Loucy (cell line): ENCODE data around the gene LOXL1.

Experiments used
- H2AFZ ChIP-seq: fragments of 200-600 bp; sonication (generic); 2 replicates; pipeline ENCODE4 v1.6.0; 2016; ENCODE audit warnings: antibody characterized with exemption, mild to moderate bottlenecking, low read length, moderate library complexity
- H3F3A ChIP-seq: fragments of 200-600 bp; 2 replicates; pipeline ENCODE4 v1.6.0; 2016; ENCODE audit warnings: antibody characterized with exemption, low read depth, mild to moderate bottlenecking
- H3K27me3 ChIP-seq: fragments of 200-600 bp; sonication (generic); 2 replicates; pipeline ENCODE4 v1.6.1; 2014; ENCODE audit warnings: low read length, mild to moderate bottlenecking; ENCODE audit not compliant: insufficient read depth, poor library complexity, severe bottlenecking
- H3K36me3 ChIP-seq: fragments of 200-600 bp; sonication (generic); 2 replicates; pipeline ENCODE4 v1.6.1; 2016; ENCODE audit warnings: low read length; ENCODE audit not compliant: insufficient read depth
- H3K4me1 ChIP-seq: fragments of 200-600 bp; sonication (generic); 2 replicates; pipeline ENCODE4 v1.5.1; 2014; ENCODE audit warnings: low read length, mild to moderate bottlenecking; ENCODE audit not compliant: insufficient read depth, poor library complexity, severe bottlenecking
- H3K4me2 ChIP-seq: fragments of 200-600 bp; sonication (generic); 2 replicates; pipeline ENCODE4 v1.6.0; 2014; ENCODE audit warnings: antibody characterized with exemption, low read length, low read depth, mild to moderate bottlenecking; ENCODE audit not compliant: poor library complexity, severe bottlenecking
- H3K4me3 ChIP-seq: fragments of 200-600 bp; sonication (generic); 2 replicates; pipeline ENCODE4 v1.5.1; 2014; ENCODE audit warnings: low read length, mild to moderate bottlenecking, mixed read lengths; ENCODE audit not compliant: poor library complexity, severe bottlenecking
- H3K79me2 ChIP-seq: fragments of 200-600 bp; sonication (generic); 2 replicates; pipeline ENCODE4 v1.6.1; 2014; ENCODE audit warnings: low read length; ENCODE audit not compliant: insufficient read depth
- H3K9ac ChIP-seq: fragments of 200-600 bp; sonication (generic); 2 replicates; pipeline ENCODE4 v1.6.0; 2014; ENCODE audit warnings: mild to moderate bottlenecking, low read depth, low read length, moderate library complexity; ENCODE audit not compliant: poor library complexity, severe bottlenecking
- H3K9me2 ChIP-seq: fragments of 200-600 bp; sonication (generic); replicated peaks from 2 replicates; pipeline ENCODE4 v1.6.1; 2016; ENCODE audit warnings: low read depth, low read length, mixed read lengths
- H3K9me3 ChIP-seq: fragments of 200-600 bp; sonication (generic); 2 replicates; pipeline ENCODE4 v1.6.1; 2014; ENCODE audit warnings: mild to moderate bottlenecking, antibody characterized with exemption, low read length, low read depth; ENCODE audit not compliant: insufficient read depth
- H4K20me1 ChIP-seq: fragments of 200-600 bp; sonication (generic); 2 replicates; pipeline ENCODE4 v1.6.0; 2014; ENCODE audit warnings: antibody characterized with exemption, low read length, mild to moderate bottlenecking; ENCODE audit not compliant: insufficient read depth, poor library complexity, severe bottlenecking
- EZH2phosphoT487 ChIP-seq: fragments of 200-600 bp; IDR thresholded peaks from 2 replicates; pipeline ENCODE4 v1.6.1; 2018; ENCODE audit warnings: antibody characterized with exemption, mild to moderate bottlenecking, moderate library complexity, borderline replicate concordance
- TF ChIP-seq, protein P1 (sequence below): fragments of 200-600 bp; sonication (generic); conservative IDR thresholded peaks from 2 replicates; pipeline ENCODE4 v1.5.1; 2014; ENCODE audit warnings: mild to moderate bottlenecking, antibody characterized with exemption, low read length

LOXL1 gene

DNA sequence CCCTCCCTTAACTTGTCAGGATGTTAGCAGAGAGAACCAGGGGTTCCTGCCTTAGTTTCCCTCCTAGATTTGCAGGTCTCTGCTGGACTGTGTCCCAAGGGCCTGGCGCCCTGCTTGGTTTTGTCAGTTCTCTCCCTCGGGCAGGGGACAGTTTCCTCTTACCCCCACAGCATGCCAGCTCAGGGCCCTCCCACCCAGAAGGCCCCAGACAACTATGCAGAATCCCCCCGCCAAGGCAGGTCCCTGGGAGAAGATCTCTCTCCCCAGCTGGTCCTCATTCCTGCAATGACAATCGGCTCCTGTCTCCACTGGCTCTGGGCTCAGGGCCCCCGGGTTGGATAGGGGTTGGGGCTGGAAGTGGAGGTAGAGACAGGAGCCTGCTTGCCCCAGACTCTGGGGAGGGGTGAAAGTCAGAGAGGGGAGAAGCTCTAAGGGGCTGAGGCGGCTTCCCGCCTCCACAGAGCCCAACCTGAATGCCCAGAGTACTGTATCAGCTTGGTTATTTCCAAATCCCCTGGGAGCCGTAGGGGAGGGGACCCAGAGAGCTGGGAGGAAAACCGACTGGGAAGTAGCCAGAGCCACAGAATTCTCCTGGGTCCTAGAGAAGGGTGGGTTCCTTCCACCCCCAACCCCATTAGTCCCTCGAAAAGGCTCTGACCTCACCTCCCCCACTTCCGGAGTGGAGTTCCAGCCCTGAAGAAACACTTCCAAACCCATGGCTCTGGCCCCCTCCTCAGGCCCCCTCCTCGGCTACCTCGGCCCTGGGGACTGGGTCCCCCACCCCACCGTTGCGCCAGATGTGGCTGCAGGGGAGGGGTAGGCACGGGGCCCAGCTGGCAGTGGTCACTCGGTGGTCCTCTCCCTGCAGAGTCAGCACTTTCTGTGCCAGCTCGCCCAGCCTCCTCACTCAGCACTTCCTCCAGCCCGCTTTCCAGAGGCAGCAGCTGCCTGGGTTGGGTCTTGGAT, 3.8 kb upstream of the LOXL1 start:
- no peaks in the 10 kb centered on the region for H4K20me1 ChIP-seq
- TF ChIP-seq, protein P1, sequence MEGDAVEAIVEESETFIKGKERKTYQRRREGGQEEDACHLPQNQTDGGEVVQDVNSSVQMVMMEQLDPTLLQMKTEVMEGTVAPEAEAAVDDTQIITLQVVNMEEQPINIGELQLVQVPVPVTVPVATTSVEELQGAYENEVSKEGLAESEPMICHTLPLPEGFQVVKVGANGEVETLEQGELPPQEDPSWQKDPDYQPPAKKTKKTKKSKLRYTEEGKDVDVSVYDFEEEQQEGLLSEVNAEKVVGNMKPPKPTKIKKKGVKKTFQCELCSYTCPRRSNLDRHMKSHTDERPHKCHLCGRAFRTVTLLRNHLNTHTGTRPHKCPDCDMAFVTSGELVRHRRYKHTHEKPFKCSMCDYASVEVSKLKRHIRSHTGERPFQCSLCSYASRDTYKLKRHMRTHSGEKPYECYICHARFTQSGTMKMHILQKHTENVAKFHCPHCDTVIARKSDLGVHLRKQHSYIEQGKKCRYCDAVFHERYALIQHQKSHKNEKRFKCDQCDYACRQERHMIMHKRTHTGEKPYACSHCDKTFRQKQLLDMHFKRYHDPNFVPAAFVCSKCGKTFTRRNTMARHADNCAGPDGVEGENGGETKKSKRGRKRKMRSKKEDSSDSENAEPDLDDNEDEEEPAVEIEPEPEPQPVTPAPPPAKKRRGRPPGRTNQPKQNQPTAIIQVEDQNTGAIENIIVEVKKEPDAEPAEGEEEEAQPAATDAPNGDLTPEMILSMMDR: no peak
- TF ChIP-seq EZH2phosphoT487: no peak
- no peaks in the 10 kb centered on the region for H3F3A ChIP-seq
- H2AFZ ChIP-seq: no peak overlapping the region
- H3K4me2 ChIP-seq: no peak overlapping the region
- H3K4me1 ChIP-seq: peaks cover 52% of the 10 kb centered on the region
- no peaks in the 10 kb centered on the region for H3K36me3 ChIP-seq
- H3K4me3 ChIP-seq: no peak overlapping the region
- H3K9me2 ChIP-seq: no peaks in the 10 kb centered on the region
- peak overlapping the region; percentile 34 for H3K9ac ChIP-seq
- H3K79me2 ChIP-seq: no peaks in the 10 kb centered on the region
- peaks cover 9% of the 10 kb centered on the region; the same call in 1 of the 2 replicates for H3K9me3 ChIP-seq
- no peaks in the 10 kb centered on the region for H3K27me3 ChIP-seq

DNA sequence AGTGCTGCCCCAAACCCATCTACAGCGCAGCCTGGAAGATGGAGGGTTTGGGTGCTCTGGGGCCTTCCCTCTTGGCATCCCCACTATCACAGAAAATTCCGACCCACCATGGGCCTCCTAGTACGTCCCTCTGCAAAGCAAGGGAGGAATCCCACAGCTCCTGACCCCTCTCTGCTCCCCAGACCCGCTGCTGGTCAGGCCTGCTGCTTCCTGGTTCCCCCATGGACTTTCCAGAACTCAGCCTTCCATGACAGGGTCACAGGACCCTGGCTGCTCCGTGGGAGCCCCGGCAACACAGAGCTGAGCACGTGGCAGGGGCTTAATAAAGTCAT, 3.1 kb upstream of the LOXL1 start:
- H3K9ac ChIP-seq: peak overlapping the region; percentile 50
- H2AFZ ChIP-seq: no peak overlapping the region
- no peaks in the 10 kb centered on the region for H3K9me2 ChIP-seq
- H3K4me2 ChIP-seq: no peak overlapping the region
- H3K36me3 ChIP-seq: no peaks in the 10 kb centered on the region
- H3K4me3 ChIP-seq: no peak overlapping the region
- no peaks in the 10 kb centered on the region for H3K79me2 ChIP-seq
- H3K27me3 ChIP-seq: no peaks in the 10 kb centered on the region
- H3K9me3 ChIP-seq: peaks cover 9% of the 10 kb centered on the region; the same call in 1 of the 2 replicates
- H4K20me1 ChIP-seq: no peaks in the 10 kb centered on the region
- TF ChIP-seq, protein P1: no peak
- TF ChIP-seq EZH2phosphoT487: no peak
- H3K4me1 ChIP-seq: peaks cover 52% of the 10 kb centered on the region
- no peaks in the 10 kb centered on the region for H3F3A ChIP-seq

DNA sequence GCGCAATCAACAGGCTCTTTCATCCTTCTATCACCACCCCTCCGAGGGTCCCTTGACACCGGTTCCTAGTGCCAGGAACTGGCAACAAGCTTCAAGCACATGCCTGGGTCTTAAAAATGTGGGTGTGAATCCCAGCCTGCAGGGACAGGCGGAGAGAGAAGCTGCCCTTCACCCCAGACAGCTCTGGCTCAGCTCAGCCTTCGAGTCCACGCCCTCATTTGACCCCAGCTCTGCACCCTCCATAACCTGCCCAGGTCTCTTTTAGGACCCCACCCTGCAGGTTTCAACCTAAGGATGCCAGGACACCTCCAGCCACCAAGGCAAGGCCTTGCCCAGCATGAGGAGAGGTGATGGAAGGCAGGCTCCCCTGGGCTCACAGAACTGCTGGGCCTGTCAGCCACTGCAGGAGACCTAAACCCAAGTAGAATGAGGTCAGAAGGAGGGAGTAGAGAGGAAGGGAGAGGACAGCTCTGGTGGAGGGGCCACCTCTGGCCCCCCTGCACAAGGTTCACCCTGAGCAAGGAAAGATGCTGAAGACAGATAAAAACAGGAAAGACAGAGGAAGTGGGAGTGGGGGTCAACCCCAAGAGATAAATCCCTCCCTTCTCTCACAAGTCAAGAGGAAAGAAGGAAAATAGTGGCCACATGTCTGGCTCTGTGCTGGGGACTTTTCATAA, 2.6 kb upstream of the LOXL1 start:
- Histone ChIP-seq H3K9me2 (no peaks in the 10 kb centered on the region), H3K4me3 (peak overlapping the region; percentile 3), H3K4me2 (peak overlapping the region; percentile 39), H3K79me2 (no peaks in the 10 kb centered on the region), H3K36me3 (no peaks in the 10 kb centered on the region), H2AFZ (no peak overlapping the region), H3K9ac (peak overlapping the region; percentile 50), H4K20me1 (no peaks in the 10 kb centered on the region), H3K27me3 (no peaks in the 10 kb centered on the region), H3F3A (no peaks in the 10 kb centered on the region), H3K4me1 (peaks cover 52% of the 10 kb centered on the region), H3K9me3 (peaks cover 4% of the 10 kb centered on the region; the same call in 1 of the 2 replicates)
- TF ChIP-seq EZH2phosphoT487: no peak
- TF ChIP-seq, protein P1: no peak
